DMS79 (cell line): ENCODE results near the gene RFTN1.
"Not testable (repeated sequence)": the region's sequence is repeated elsewhere in the genome, so short reads cannot be mapped to it uniquely, and the experiment has no call there.

Experiments
- DNase-seq: peaks from one replicate; lab custom pipeline; 2025; lab: John Stamatoyannopoulos, UW

The RFTN1 gene

DNA sequence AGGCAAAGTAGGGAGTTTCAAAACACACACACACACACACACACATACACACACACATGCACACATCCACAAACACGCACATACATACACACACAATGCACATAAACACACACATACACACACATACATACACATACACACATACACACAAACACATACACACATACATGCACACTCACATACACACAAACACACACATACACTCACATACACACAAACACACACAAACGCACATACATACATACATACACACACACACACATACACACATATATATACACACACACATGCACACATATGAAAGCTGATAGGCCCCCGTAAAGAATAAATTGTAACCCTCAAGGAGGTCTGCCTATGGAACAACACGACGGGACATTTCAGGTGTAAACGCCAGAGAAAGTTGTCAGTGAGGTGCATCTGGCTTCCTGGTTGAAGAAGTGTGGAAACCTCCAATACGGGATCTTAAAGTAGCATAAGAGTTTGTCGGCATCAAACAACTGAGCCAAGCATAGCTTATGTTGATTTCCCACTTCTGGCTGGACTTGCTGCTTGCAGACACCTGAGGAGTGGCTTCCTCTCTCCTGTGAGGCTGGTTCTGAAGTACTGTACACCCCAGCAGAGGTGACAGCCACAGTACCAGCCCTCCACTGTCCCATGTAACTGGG, 5.8 kb downstream of the RFTN1 start:
- no peak for DNase-seq

DNA sequence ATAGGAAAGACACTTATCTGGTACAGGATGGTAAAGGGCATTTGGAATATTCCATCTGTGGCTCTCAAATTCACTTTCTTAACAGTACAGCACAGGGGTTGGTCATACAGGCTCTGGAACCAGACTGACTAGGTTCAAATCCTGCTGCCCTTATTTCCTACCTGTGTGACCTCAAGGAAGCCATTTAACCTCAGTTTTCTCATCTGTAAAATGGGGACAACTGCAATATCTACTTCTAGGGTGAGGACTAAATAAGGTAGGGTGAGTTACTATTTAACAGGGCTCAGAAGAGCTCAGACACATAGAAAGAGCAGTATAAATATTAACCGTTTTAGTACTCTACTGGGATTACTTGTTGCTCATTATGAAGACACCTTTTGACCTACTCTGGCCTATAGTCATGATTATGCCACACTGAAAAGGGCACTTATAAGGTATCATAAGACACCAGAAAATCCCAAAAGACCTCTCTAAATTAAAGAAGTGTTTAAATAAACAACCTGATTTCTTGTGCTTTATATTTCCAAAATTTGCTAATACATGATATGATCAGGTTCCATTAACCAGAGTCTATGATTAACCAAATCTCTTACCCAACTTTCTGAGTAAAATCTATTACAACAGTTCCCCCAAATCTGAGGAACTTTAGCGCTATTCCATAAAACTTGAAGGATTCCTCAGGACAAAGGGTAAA, 6.5 kb downstream of the RFTN1 start:
- DNase-seq, result no peak

DNA sequence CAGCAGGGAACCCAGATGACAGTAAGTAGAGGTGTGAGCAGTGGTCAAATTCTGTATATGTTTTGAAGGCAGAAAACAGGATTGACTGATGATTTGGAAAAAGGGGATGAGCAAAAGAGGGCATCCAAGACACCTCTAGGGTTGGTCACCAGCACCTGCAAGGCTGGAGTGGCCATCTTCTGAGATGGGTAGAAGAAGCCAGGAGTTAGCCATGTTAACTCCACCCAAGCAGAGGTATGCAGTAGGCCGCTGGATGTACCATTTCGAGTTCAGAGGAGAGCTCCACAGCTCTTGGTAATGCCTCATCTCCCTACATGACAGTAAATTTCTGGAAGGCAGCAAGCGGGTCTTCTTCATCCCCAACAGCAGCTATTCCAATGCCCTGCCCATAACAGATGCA, 7.0 kb downstream of the RFTN1 start:
- DNase-seq, result no peak

GRCh38 chr3:16504692-16505091, 8.8 kb downstream of the RFTN1 start:
- DNase-seq, result no peak

DNA sequence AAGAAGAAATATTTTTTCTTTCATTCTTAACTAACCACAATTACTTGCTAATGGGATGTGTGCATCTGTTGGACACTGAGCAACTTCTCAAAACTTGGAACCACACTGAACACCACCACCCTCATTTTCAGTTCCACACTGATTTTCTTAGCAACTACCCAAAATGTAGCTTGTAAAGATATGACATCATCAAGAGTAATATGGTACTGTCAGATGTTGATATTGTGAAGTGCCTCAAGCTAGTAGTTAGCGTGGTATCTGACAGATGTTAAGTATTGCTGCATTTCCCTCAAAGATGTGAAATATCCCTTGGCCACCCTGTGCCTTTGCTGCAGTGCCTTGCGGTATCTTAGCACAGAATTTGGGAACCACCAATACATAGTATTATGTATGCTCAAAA, 9.3 kb downstream of the RFTN1 start:
- DNase-seq, result no peak

- DNase-seq, result no peak
These were observed 10.2 kb downstream of the RFTN1 start for GRCh38 chr3:16503191-16503776.

- DNase-seq, result no peak
These were observed 11.1 kb downstream of the RFTN1 start for GRCh38 chr3:16502347-16502908.

DNA sequence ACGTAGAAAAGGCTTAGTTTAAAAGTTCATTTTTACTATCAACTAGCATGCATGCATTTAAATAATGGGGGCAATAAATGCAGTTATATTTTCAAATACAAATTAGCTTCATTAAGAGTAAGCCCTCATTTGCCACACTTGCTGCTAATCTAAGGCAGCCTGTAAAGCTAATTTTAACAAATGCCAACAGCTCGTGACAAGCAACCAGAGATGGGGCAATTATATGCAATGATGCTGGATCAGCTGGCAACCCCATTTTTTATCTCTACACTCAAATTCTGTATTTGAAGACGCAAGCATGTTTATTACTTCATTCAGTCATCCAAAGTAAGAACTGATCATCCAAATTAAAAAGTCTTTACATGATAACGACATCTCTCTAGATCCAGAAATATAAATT, 12.1 kb downstream of the RFTN1 start:
- DNase-seq, result no peak

DNA sequence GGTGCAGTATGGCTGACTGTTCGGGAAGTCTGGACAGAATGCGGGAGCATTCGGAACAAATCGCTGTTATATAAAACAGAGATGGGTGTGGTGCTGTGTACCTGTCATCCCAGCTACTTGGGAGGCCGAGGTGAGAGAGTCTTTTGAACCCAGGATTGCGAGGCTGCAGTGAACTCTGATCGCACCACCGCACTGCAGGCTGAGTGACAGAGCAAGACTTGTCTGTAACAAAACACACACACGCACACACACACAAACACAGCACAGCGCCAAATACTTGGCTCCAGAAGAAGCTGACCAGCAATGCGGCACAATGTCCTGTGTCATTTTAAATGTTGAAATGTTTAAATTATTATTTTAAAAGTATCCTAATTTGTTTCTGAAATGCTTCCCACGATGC, 12.6 kb downstream of the RFTN1 start:
- DNase-seq, result no peak

DNA sequence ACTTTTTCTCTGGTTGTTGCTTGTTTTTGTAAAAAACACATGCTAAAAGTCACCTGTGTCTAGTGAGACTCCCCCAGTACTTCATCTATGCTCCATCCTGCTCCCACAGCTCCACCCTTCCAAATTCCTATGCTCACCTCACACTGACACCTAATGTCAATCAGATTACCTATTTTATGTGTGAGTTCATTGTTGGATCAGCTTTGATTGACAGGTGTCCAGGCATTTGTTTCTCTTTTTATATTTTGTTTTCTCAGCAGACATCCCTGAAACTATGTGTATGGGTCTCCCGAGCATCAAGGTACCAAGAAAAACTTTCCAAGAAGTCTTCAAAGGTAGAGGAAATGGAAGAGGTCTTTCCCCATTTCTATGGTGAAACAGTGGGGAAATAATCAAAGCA, 13.4 kb downstream of the RFTN1 start:
- DNase-seq, result no peak

- DNase-seq, result no peak
These were observed 14.1 kb downstream of the RFTN1 start for GRCh38 chr3:16499351-16499750.

GRCh38 chr3:16498130-16498890, 15.2 kb downstream of the RFTN1 start:
- DNase-seq, result no peak

GRCh38 chr3:16496408-16497222, 16.9 kb downstream of the RFTN1 start:
- no peak for DNase-seq

GRCh38 chr3:16496008-16496407, 17.5 kb downstream of the RFTN1 start:
- DNase-seq, result no peak

DNA sequence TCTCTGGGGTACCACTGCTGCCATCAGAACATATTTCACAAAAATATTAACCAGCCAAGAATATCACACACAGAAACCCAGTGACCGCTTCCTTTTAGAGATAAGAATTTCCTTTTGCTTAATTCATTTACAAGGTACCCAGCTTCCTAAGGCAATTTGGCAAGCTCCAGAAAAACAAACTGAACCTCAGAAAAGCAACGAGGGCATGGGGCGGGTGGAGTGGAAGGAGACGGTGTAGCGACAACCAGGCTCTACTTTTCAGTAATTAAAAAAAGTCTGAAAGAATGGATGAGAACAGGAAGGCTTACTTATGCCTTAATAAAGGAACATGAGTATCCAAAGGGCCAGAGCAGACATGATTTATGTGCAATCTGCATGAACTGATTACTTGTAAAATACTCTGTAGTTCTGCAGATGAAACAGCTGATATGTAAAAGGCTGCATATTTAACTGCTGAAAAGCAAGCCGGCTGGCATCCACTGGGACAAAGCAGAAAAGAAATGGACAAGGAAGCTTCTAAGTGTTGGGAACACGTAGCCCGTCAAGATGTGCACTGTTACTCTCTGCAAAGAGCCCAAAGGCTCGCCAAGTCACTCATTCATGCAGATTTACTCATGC, 18.6 kb downstream of the RFTN1 start:
- DNase-seq, result no peak

GRCh38 chr3:16494094-16494493, 19.4 kb downstream of the RFTN1 start:
- DNase-seq, result no peak

DNA sequence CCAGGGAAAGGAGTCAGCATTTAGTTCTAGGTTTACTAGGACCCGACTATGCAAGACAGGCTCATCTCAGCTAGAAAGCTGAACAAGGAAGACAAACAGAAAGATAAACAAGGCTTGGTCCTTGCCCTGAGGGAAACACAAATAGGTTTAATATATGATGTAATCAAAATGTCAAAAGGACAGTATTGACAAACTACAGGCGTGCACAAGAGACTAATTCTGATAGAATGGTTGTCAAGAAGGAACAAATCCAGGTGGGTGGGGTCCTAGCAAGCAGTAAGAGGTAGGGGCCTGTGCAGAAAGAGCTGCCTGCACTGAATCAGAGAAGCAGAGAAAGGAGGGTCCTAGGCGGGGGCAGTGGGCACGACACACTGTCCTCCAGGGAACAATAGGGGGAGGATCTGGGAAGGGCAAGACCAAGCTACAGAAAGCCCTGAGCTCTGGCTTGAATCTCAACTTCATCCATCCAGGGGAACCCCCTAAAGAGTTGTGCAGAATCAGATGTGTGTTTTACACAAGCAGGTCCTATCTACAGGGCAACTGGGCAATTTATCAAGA, 23.4 kb downstream of the RFTN1 start:
- DNase-seq, result no peak

DNA sequence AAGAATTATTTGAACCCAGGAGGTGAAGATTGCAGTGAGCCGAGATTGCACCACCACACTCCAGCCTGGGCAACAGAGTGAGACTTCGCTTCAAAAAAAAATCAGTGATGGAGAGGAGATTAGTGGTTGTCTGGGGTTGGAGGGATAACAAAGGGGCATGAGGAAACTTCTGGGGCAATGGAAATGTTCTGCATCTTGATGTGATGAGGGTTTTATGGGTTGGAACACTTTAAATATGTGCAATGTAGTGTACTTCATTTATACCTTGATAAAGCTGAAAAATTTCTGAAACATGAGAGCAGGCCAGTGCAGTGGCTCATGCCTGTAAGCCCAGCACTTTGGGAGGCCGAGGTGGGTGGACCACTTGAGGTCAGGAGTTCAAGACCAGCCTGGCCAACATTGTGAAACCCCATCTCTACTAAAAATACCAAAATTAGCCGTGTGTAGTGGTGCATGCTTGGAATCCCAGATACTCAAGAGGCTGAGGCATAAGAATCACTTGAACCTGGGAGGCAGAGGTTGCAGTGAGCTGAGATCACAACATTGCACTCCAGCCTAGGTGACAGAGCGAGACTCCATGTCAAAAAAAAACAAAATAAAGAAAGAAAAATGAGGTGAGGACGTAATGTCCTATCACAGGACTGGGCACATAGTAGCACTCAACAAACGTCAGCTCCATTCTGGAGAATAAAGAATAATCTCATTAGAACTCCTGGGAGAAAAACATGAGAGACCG, 24.0 kb downstream of the RFTN1 start:
- not testable (repeated sequence) for DNase-seq

GRCh38 chr3:16488637-16489036, 24.9 kb downstream of the RFTN1 start:
- DNase-seq, result no peak

- DNase-seq, result no peak
These were observed 25.9 kb downstream of the RFTN1 start for GRCh38 chr3:16487511-16488175.
